A549 treated with GW870086 at 1 μM for 4 hours (cell line): Measurements from ENCODE around the gene CENPW. TPM values are rescaled to one million over a fixed set of nuclear protein-coding genes. Genes with fewer than 3 reads are reported as not detected.

Experiments used
- total RNA-seq: library from RNA; stranded (reverse); fragments of 200-300 nt; extraction: Qiagen RNA extraction; gene quantifications from 5 replicates; pipeline ENCODE4 v1.2.3, GENCODE V29; 2022; ENCODE audit warnings: low read depth

The CENPW gene
- 35.7 to 48.5 TPM (median 43.8 TPM) in 5 replicates for total RNA-seq

GRCh38 chr6:126339796-126340609 is at the start of gene CENPW:
CENPW (plus strand) TSS chr6:126340115; CDS start chr6:126340274, 159 bp downstream.

